Measurements from ENCODE around the gene JOSD2.
"Not testable (repeated sequence)": the region's sequence is repeated elsewhere in the genome, so short reads cannot be mapped to it uniquely, and the experiment has no call there.

JOSD2 gene

GRCh38 chr19:50473336-50473735 is 37.7 kb downstream of the JOSD2 start:
- DNase-seq: not testable (repeated sequence)

GRCh38 chr19:50468818-50469217 is 42.2 kb downstream of the JOSD2 start:
- no peak for DNase-seq

- no peak for DNase-seq
Measured at GRCh38 chr19:50467566-50467965, 43.4 kb downstream of the JOSD2 start.

- peak in 1 of 2 experiments; percentile 17 for DNase-seq
Measured at GRCh38 chr19:50466706-50467039, 44.3 kb downstream of the JOSD2 start.

- no peak for DNase-seq
Measured at GRCh38 chr19:50465986-50466705, 44.8 kb downstream of the JOSD2 start.

GRCh38 chr19:50465000-50465399 is 46.0 kb downstream of the JOSD2 start:
- no peak for DNase-seq

- no peak for DNase-seq
Measured at GRCh38 chr19:50464348-50464747, 46.6 kb downstream of the JOSD2 start.

- no peak for DNase-seq
Measured at GRCh38 chr19:50462970-50463369, 48.0 kb downstream of the JOSD2 start.

GRCh38 chr19:50461066-50461875 is 49.7 kb downstream of the JOSD2 start:
- DNase-seq: peak; percentile 32 to 75

GRCh38 chr19:50460161-50460765 is 50.7 kb downstream of the JOSD2 start:
- DNase-seq: no peak

GRCh38 chr19:50459638-50460037 is 51.4 kb downstream of the JOSD2 start:
- DNase-seq: no peak

- no peak for DNase-seq
Measured at GRCh38 chr19:50459067-50459456, 51.9 kb downstream of the JOSD2 start.

GRCh38 chr19:50458396-50459066 is 52.5 kb downstream of the JOSD2 start:
- no peak for DNase-seq

GRCh38 chr19:50457300-50457699 is 53.7 kb downstream of the JOSD2 start:
- DNase-seq: no peak

Measured in NCI-H446 (cell line).